Measurements from ENCODE around the gene PIGU. TPM values are rescaled to one million over a fixed set of nuclear protein-coding genes. Genes with fewer than 3 reads are reported as not detected.

PIGU gene
- total RNA-seq, 8 experiments from 2014 or later = 13.4 to 30.9 (median 26.7) TPM

DNA sequence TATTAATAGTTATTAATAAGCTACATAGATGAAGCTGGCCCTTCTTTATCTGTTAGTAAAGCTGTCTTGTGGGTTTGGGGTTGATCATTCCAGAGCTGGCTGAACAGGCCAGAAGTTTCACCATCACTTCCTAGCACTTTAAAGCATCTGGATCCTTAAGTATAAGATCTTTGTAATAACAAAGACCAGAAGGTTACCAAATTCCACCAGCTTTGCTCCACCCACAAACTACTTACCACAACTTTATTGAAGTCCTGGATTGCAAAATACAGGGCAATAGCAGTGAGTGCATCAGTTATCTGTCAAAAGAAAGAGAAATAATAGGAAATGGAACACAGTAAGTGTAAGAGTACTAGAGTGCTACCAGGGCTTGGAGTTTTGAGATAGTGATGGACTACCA lies 33.0 kb downstream of the PIGU start:
- Histone ChIP-seq H3K27ac (no peak overlapping the region), H3K4me3 (no peak overlapping the region), H3K4me1 (replicated peaks in 1 of 2) (no peaks in the 10 kb centered on the region)
- in situ Hi-C loops (cut with MboI; ENCODE audit: low pct_unique_long_range_greater_than_20kb in 2 of 9, low sequenced_read_pairs in 9 of 9, unreplicated experiment in 9 of 9) = no loop called here
- ATAC-seq (replicated peaks in 6 of 8) = peak in 1 of 8 experiments; percentile 61

DNA sequence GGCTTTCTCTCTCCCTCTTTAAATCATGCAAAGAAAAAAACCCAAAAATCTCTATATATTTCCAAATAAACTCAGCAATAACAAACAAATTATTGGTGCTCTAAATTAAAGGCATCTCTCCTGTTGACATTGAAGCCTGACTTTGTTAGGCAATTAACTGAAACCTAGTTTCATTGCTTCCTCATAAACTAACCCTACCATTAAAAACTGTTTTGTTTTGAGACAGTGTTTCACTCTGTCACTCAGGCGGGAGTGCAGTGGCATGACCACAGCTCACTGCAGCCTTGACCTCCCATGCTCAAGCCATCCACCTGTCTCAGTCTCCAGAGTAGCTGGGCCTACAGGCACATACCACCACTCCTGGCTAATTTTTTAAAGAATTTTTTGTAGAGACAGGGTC lies 34.9 kb downstream of the PIGU start:
- Histone ChIP-seq H3K27ac (no peak overlapping the region), H3K4me3 (no peak overlapping the region), H3K4me1 (replicated peaks in 1 of 2) (no peaks in the 10 kb centered on the region)
- in situ Hi-C loops (cut with MboI; ENCODE audit: low pct_unique_long_range_greater_than_20kb in 2 of 9, low sequenced_read_pairs in 9 of 9, unreplicated experiment in 9 of 9) = no loop called here
- 100% methylated on average over 1 of the region's 1 CpG; no CpG with 5 or more reads in 6 of the 10 experiments for WGBS, 10 experiments
- no peak for ATAC-seq (replicated peaks in 6 of 8)

DNA sequence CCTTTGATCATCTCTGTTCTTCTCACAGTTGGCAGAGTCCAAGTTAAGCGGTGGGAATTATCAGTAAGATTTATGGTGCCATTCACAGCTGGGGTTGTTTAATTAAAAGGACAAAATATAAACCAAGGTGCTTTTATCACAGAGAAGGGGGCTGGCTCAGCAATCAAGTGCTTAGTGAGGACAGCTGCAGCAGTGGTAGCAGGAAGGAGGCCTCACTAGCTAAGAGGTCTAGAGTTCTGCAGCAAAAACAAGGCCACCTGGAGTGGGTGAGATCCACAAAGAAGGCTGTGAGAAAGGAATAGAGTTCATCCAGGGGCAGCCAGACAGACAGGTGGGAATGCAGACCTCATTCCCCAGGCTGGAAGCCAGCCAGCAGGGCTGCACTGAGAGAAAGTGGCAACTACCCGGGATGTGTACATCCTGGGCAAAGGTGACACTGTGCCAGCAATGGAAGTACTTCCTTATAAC lies 37.1 kb downstream of the PIGU start:
- ATAC-seq (replicated peaks in 6 of 8) = no peak
- Histone ChIP-seq H3K4me3 (no peak overlapping the region), H3K27ac (no peak overlapping the region), H3K4me1 (replicated peaks in 1 of 2) (no peaks in the 10 kb centered on the region)
- 50 to 100% (median 86%) methylated on average over 1 to 2 of the region's 2 CpGs; no CpG with 5 or more reads in 3 of the 10 experiments for WGBS, 10 experiments
- in situ Hi-C loops (cut with MboI; ENCODE audit: low pct_unique_long_range_greater_than_20kb in 2 of 9, low sequenced_read_pairs in 9 of 9, unreplicated experiment in 9 of 9) = no loop called here

DNA sequence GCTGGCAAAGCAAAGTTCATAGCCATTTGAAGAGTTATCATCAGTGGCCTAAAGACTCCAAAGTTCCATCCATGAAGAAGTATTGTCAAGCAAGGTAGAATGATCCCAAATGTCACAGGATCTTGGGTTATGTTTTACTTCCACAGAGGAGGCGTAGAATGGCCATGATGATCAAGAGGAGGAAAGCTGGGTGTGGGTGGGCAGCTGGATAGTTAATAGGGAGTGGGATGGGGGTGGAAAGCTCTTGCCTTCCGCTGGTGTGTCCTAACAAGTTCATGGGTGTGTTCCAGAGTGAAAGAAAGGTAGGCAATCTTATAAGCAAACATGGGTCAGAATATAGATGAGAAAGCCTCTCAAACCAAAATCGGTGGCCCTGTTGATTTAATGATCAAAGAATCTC lies 38.4 kb downstream of the PIGU start:
- in situ Hi-C loops (cut with MboI; ENCODE audit: low pct_unique_long_range_greater_than_20kb in 2 of 9, low sequenced_read_pairs in 9 of 9, unreplicated experiment in 9 of 9) = no loop called here
- Histone ChIP-seq H3K4me1 (replicated peaks in 1 of 2) (no peaks in the 10 kb centered on the region), H3K4me3 (no peak overlapping the region), H3K27ac (no peak overlapping the region)
- WGBS, 10 experiments = 86 to 100% (median 100%) methylated on average over 2 to 3 of the region's 3 CpGs; no CpG with 5 or more reads in 6 of the 10 experiments
- no peak for ATAC-seq (replicated peaks in 6 of 8)

- in situ Hi-C loops (cut with MboI; ENCODE audit: low pct_unique_long_range_greater_than_20kb in 2 of 9, low sequenced_read_pairs in 9 of 9, unreplicated experiment in 9 of 9) = no loop called here
- no peak overlapping the region for H3K4me3 ChIP-seq
- ATAC-seq (replicated peaks in 6 of 8) = peak in 2 of 8 experiments; percentile 38 to 60
- WGBS, 10 experiments = 17 to 100% (median 55%) methylated on average over 1 of the region's 1 CpG; no CpG with 5 or more reads in 4 of the 10 experiments
- no peak overlapping the region for H3K27ac ChIP-seq
- H3K4me1 ChIP-seq (replicated peaks in 1 of 2) = no peaks in the 10 kb centered on the region
Observed at GRCh38 chr20:34638039-34638292, 38.9 kb downstream of the PIGU start.

DNA sequence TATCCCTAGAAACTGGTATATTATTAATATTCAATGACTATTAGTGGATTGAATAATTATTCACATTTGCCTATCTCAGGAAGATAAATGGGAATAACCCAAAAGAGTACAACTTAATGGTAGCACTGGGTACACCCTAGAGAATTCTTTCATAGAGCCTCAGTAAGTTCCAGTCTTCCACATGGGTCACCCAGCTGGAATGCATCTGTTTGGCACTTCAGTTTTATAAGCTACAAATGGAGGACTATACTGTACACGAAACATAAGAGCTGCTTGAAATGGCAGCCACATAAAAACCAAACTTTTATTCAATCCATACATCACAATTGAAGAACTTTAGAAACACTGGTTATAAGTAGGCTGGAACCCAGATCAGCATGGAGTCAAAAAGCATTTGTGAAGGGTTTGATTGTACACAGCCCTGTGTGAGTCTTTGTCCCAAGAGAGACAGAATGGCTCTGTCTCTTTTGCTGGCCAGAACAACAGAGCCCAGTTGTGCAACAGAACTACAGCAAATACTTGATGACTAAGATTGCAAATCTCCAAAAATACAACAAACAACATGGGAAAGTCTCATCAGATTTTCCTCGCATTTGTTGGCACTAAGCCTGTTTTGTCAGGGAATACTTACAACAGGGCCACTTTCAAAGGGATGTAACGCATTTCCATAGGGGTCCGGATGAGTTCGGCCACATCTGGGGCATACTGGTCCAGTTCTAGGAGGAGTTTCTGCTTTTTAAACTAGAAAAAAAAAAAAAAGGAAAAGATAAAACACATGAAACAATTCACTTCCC lies 39.5 kb downstream of the PIGU start:
- Histone ChIP-seq H3K4me3 (no peak overlapping the region), H3K27ac (no peak overlapping the region), H3K4me1 (replicated peaks in 1 of 2) (no peaks in the 10 kb centered on the region)
- in situ Hi-C loops (cut with MboI; ENCODE audit: low pct_unique_long_range_greater_than_20kb in 2 of 9, low sequenced_read_pairs in 9 of 9, unreplicated experiment in 9 of 9) = no loop called here
- WGBS, 10 experiments = 0 to 100% (median 92%) methylated on average over 1 to 5 of the region's 5 CpGs
- ATAC-seq (replicated peaks in 6 of 8) = peak in 2 of 8 experiments; percentile 98

DNA sequence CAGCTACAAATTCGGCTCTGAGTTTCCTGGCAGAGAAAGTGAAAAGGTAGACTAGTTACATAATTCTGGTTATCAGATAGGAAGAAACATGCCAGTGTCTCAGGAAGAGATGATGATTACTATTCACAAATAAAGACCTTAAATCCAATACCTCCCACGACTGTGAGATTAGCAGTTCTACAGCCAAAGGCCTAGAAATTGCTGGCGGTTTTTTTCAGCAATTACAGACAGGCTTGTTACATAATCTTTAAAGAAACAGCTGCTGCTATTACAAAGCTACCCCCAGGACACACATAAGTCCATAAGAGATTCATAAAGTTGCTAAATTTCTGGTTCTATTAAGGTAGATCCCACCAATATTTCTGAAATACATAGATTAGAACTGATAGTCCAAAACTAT lies 40.2 kb downstream of the PIGU start:
- 52 to 100% (median 88%) methylated on average over 1 to 3 of the region's 3 CpGs for WGBS, 10 experiments
- no peak overlapping the region for H3K27ac ChIP-seq
- no peak for ATAC-seq (replicated peaks in 6 of 8)
- in situ Hi-C loops (cut with MboI; ENCODE audit: low pct_unique_long_range_greater_than_20kb in 2 of 9, low sequenced_read_pairs in 9 of 9, unreplicated experiment in 9 of 9) = no loop called here
- no peak overlapping the region for H3K4me3 ChIP-seq
- H3K4me1 ChIP-seq (replicated peaks in 1 of 2) = no peaks in the 10 kb centered on the region

DNA sequence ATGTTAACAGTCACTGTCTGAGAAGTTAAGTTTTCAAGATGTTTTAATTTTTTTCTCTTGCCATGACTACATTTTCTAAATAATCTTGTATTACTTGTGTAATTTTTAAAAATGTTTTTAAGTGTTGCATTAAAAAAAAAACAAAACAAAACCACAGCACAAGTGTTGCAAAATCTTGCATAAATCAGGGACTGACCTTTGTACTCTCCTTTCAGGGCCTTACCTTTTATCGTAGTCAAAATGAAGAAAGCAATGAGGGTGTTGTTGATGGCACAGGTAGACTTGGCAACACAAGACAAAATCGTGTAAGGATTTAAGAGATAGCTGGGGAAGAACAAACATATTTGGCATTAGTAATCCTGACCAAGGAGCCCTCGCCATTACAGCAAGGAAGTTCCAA lies 42.5 kb downstream of the PIGU start:
- H3K4me3 ChIP-seq = no peak overlapping the region
- no peaks in the 10 kb centered on the region for H3K4me1 ChIP-seq (replicated peaks in 1 of 2)
- no peak for ATAC-seq (replicated peaks in 6 of 8)
- in situ Hi-C loops (cut with MboI; ENCODE audit: low pct_unique_long_range_greater_than_20kb in 2 of 9, low sequenced_read_pairs in 9 of 9, unreplicated experiment in 9 of 9) = no loop called here
- H3K27ac ChIP-seq = no peak overlapping the region
- WGBS, 10 experiments = 80 to 100% (median 86%) methylated on average over 2 to 3 of the region's 3 CpGs; no CpG with 5 or more reads in 1 of the 10 experiments

DNA sequence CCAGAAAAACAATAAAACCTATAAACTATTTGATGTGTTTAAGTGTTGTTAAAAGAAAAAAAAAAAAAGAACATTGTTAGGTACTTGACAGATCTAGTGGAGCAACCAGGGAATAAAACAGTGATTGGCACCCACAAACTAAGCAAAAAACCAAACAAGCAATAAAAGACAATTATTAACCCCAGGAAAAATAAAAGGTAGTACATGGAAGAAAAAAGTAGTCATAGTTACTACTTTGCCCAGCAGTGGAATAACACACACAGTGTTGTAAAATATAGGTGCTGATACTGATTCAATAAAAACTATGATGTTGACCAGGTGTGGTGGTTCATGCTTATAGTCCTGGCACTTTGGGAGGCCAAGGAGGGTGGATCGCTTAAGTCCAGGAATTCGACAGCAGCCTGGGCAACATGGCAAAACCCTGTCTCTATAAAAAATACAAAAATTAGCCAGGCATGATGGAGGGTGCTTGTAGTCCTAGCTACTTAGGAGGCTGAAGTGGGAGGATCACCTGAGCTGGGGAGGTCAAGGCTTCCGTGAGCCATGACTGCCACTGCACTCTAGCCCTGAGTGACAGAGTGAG lies 43.9 kb downstream of the PIGU start:
- Histone ChIP-seq H3K4me1 (replicated peaks in 1 of 2) (no peaks in the 10 kb centered on the region), H3K4me3 (no peak overlapping the region), H3K27ac (no peak overlapping the region)
- no peak for ATAC-seq (replicated peaks in 6 of 8)
- in situ Hi-C loops (cut with MboI; ENCODE audit: low pct_unique_long_range_greater_than_20kb in 2 of 9, low sequenced_read_pairs in 9 of 9, unreplicated experiment in 9 of 9) = no loop called here
- 88 to 100% (median 100%) methylated on average over 2 to 3 of the region's 3 CpGs; no CpG with 5 or more reads in 5 of the 10 experiments for WGBS, 10 experiments

GRCh38 chr20:34629904-34630303 lies 47.0 kb downstream of the PIGU start:
- in situ Hi-C loops (cut with MboI; ENCODE audit: low pct_unique_long_range_greater_than_20kb in 2 of 9, low sequenced_read_pairs in 9 of 9, unreplicated experiment in 9 of 9) = no loop called here
- Histone ChIP-seq H3K4me3 (no peak overlapping the region), H3K27ac (no peak overlapping the region), H3K4me1 (replicated peaks in 1 of 2) (peaks cover 0 to under 1% of the 10 kb centered on the region in 2 donors)
- WGBS, 10 experiments = 100% methylated on average over 1 of the region's 1 CpG; no CpG with 5 or more reads in 7 of the 10 experiments
- no peak for ATAC-seq (replicated peaks in 6 of 8)

DNA sequence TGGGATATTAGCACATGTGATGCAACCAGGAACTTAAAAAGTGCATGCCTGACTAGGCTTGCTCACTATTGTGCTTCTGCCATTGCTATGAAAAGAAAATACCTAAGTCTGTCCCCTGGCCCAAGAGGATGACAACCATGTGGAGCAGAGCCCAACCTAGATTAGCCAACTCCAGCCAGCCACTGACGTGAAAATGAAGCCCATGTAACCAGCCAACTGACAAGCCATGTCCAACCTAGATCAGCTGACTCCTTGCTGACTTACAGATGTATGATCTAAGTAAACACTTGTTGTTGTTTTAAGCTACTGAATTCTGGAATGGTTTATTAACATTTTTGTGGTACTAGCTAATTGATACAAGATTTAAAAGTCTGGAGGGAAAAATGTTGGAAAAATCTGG lies 47.5 kb downstream of the PIGU start:
- peaks cover 0 to 6% of the 10 kb centered on the region in 2 donors for H3K4me1 ChIP-seq (replicated peaks in 1 of 2)
- in situ Hi-C loops (cut with MboI; ENCODE audit: low pct_unique_long_range_greater_than_20kb in 2 of 9, low sequenced_read_pairs in 9 of 9, unreplicated experiment in 9 of 9) = no loop called here
- no peak overlapping the region for H3K4me3 ChIP-seq
- ATAC-seq (replicated peaks in 6 of 8) = no peak
- no peak overlapping the region for H3K27ac ChIP-seq
- WGBS, 10 experiments = 17 to 100% (median 87%) methylated on average over 1 of the region's 1 CpG; no CpG with 5 or more reads in 6 of the 10 experiments

GRCh38 chr20:34628026-34628425 lies 48.9 kb downstream of the PIGU start:
- Histone ChIP-seq H3K27ac (no peak overlapping the region), H3K4me1 (replicated peaks in 1 of 2) (peaks cover 0 to 8% of the 10 kb centered on the region in 2 donors), H3K4me3 (no peak overlapping the region)
- ATAC-seq (replicated peaks in 6 of 8) = no peak
- in situ Hi-C loops (cut with MboI; ENCODE audit: low pct_unique_long_range_greater_than_20kb in 2 of 9, low sequenced_read_pairs in 9 of 9, unreplicated experiment in 9 of 9) = no loop called here
- 83 to 100% (median 100%) methylated on average over 1 to 2 of the region's 2 CpGs; no CpG with 5 or more reads in 2 of the 10 experiments for WGBS, 10 experiments

DNA sequence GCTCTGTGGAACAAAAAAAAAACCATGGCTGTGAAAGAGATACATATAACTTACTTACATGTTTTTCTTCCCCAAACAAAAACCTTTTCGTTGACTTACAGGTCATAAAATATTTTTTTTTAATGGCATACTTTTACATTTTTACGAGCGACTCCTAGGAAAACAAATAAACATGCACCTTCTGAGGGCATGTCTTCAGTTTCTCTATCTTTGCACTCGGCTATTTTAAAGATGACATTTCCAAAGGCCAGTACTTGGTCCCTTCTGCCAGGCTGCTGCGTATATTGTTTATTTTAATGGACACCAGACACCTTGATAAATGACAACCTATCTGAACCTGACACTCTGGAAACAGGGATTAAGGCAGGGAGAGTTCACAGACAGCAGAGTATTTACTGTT lies 49.4 kb downstream of the PIGU start:
- H3K4me1 ChIP-seq (replicated peaks in 1 of 2) = peaks cover 0 to 8% of the 10 kb centered on the region in 2 donors
- no peak overlapping the region for H3K4me3 ChIP-seq
- in situ Hi-C loops (cut with MboI; ENCODE audit: low pct_unique_long_range_greater_than_20kb in 2 of 9, low sequenced_read_pairs in 9 of 9, unreplicated experiment in 9 of 9) = no loop called here
- no peak overlapping the region for H3K27ac ChIP-seq
- no peak for ATAC-seq (replicated peaks in 6 of 8)
- WGBS, 10 experiments = 73 to 100% (median 93%) methylated on average over 1 to 5 of the region's 5 CpGs

DNA sequence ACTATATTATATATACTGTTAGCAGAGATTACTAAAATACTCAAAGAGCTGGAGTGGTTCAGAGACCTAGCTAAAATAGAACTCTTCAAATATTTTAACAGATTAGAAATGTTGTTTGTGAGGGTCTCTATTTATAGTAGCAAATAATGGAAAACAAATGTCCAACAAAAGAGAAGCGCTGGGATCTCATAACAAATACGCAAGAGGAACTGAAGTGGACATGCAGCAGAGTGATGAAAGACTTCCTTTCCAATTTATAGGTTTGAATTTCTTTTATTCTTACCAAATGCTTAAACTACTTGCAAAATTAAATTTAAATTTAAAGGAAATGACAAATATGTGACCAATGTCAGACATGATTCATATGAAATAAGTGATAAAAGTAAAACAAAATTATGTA lies 49.9 kb downstream of the PIGU start:
- H3K4me1 ChIP-seq (replicated peaks in 1 of 2) = peaks cover 0 to 8% of the 10 kb centered on the region in 2 donors
- in situ Hi-C loops (cut with MboI; ENCODE audit: low pct_unique_long_range_greater_than_20kb in 2 of 9, low sequenced_read_pairs in 9 of 9, unreplicated experiment in 9 of 9) = no loop called here
- no peak for ATAC-seq (replicated peaks in 6 of 8)
- H3K4me3 ChIP-seq = no peak overlapping the region
- H3K27ac ChIP-seq = no peak overlapping the region
- 33 to 100% (median 85%) methylated on average over 1 to 2 of the region's 2 CpGs; no CpG with 5 or more reads in 1 of the 10 experiments for WGBS, 10 experiments

Measured in motor neuron (in vitro differentiated cells).